NB4 (cell line): ENCODE data around the gene LPAR4.

Source experiments
- DNase-seq: peaks from one replicate; pipeline ENCODE4 v3.0.0; 2010; ENCODE audit warnings: low read depth
- H3K4me3 ChIP-seq: one replicate; pipeline ENCODE4 v1.5.1; 2011; ENCODE audit warnings: mild to moderate bottlenecking, low read depth, low read length, moderate library complexity
- CTCF ChIP-seq: IDR thresholded peaks from one replicate; pipeline ENCODE4 v1.5.1; 2012; ENCODE audit warnings: low read depth, low read length
- MYC ChIP-seq: IDR thresholded peaks from 2 replicates; pipeline ENCODE4 v1.6.1; 2011; ENCODE audit warnings: low read depth, low read length
- POLR2A ChIP-seq: IDR thresholded peaks from 2 replicates; pipeline ENCODE4 v1.6.1; 2011; ENCODE audit warnings: mild to moderate bottlenecking; ENCODE audit not compliant: insufficient read length; ENCODE audit errors: extremely low read depth
- TF ChIP-seq, protein P1 (sequence below): IDR thresholded peaks from 2 replicates; pipeline ENCODE4 v1.6.1; 2011; ENCODE audit warnings: low read depth, low read length

The LPAR4 gene

DNA sequence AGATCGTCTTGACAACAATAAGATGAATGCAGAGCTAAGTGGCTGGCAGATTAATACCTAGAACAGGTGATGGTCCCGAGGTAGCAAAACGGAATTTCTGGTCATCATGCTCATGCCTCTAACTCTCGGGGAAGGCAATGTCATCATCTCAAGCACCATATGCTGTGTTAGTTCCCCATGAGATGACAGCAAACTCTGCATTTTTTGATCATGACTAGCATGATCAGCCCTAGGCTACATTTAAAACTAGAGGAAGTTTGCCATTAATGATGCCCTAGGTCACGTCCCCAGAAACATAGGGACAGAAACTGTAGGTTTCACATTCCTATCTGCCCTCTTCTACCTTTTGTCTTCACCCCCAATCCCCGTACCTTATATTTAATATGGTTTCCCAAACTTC is 11.6 kb downstream of the LPAR4 start:
- no peak overlapping the region for H3K4me3 ChIP-seq
- TF ChIP-seq MYC (no peak), POLR2A (no peak), CTCF (no peak)
- TF ChIP-seq, protein P1, sequence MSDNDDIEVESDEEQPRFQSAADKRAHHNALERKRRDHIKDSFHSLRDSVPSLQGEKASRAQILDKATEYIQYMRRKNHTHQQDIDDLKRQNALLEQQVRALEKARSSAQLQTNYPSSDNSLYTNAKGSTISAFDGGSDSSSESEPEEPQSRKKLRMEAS = no peak
- no peak for DNase-seq

DNA sequence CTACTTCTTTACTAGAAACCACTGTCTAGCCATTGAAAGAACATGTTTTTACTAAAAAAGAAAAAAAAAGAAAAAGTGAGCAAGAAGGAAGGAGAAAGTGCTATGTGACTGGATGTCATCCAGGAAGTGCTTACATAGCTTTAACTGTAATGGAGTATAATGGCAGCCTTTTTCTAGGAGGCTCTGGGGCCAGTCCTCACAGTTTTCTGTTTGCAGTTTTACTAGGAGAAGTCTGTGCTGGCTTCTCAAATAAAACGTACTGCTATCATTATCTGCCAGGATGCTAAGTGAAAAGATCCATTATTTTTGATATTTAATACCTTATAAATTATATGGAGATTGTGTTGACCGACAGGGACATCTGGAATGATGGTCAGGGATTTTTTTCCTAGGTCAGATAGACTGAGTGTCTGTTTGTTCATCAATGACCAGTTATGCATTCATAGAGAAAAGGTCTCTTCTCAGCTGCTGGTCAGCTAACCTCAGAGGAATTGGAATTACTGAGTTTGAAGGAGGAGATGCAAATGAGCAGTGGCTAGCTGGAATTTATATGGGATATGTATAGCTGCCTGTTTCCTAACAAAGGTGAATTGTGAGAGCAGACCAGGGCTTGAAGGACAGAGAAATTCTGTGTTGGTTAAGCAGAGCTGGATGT is 21.7 kb downstream of the LPAR4 start:
- DNase-seq = no peak
- TF ChIP-seq MYC (no peak), CTCF (no peak), POLR2A (no peak)
- TF ChIP-seq, protein P1 = no peak
- no peak overlapping the region for H3K4me3 ChIP-seq

DNA sequence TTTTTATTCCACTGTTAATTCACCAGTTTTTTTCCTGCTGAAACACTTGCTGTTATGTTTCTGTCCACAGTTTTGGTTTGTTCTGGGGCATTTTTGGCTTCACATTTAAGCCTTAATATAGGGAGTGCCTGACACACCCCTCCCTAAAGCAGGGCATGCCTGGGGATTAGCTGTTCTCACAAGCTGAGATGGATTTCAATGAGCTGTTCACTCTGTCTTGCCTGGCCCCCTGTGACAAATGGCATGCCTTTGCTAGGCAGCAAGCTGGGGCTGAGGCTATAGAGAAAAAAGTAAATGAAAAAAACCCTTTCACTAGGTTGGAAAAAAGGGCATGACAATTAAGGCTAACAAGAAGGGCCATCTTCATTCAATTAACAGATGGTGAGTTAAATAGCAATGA is 22.4 kb downstream of the LPAR4 start:
- DNase-seq = no peak
- TF ChIP-seq POLR2A (no peak), MYC (no peak), CTCF (no peak)
- TF ChIP-seq, protein P1 = no peak
- H3K4me3 ChIP-seq = no peak overlapping the region

DNA sequence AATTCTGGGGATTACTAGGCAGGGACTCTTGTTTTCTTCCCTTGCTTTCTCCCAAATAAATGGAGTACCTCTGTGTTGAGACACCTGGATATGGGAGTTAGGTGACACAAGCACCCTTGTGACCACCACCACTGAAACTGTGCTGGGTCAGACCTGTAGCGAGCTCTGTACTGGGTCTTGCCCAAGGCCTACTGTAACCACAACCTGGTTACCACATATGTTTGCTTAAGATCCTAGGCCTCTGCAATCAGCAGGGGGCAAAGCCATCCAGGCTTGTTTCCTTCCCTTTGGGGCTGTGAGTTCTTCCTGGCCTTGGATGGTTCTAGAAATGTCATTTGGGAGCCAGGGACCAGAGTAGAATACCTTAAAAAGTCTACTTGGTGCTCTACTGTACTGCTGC is 49.4 kb downstream of the LPAR4 start:
- TF ChIP-seq MYC = no peak
- TF ChIP-seq, protein P1 = no peak
- no peak for TF ChIP-seq POLR2A
- TF ChIP-seq CTCF = no peak
- DNase-seq = peak; percentile 58
- H3K4me3 ChIP-seq = no peak overlapping the region

DNA sequence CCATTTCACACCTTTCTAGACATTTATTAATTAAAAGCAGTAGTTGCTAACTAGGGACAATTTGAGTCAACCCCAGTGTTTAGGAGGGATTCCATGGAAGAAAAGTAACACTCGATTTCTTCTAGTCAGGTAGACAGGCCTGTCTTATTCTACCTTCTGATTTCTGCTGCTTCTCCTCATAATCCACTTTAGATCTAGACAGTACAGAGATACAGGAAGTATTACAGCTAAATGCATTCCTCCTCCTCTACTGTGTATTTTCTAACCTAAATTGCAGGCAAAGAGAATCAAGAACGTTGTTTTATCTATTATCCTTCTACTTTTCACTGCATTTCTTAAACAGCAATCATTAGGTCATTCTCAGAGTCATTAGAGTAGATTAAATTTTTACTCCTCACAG is 52.6 kb downstream of the LPAR4 start:
- TF ChIP-seq MYC (no peak), CTCF (no peak), POLR2A (no peak)
- TF ChIP-seq, protein P1 = no peak
- DNase-seq = no peak
- no peak overlapping the region for H3K4me3 ChIP-seq
